ENCODE measurements around the gene ELANE.

The ELANE gene

GRCh38 chr19:904545-904944, 52.4 kb downstream of the ELANE start:
- no peak for DNase-seq (ENCODE audit: low read depth)
- TF ChIP-seq, protein P1, sequence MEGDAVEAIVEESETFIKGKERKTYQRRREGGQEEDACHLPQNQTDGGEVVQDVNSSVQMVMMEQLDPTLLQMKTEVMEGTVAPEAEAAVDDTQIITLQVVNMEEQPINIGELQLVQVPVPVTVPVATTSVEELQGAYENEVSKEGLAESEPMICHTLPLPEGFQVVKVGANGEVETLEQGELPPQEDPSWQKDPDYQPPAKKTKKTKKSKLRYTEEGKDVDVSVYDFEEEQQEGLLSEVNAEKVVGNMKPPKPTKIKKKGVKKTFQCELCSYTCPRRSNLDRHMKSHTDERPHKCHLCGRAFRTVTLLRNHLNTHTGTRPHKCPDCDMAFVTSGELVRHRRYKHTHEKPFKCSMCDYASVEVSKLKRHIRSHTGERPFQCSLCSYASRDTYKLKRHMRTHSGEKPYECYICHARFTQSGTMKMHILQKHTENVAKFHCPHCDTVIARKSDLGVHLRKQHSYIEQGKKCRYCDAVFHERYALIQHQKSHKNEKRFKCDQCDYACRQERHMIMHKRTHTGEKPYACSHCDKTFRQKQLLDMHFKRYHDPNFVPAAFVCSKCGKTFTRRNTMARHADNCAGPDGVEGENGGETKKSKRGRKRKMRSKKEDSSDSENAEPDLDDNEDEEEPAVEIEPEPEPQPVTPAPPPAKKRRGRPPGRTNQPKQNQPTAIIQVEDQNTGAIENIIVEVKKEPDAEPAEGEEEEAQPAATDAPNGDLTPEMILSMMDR (IDR thresholded peaks at IDR 0.05; ENCODE audit: insufficient read depth, low read depth, low read length, missing control alignments): no peak

More at GRCh38 chr19:904545-904944, 52.4 kb downstream of the ELANE start:
- H3K4me3 ChIP-seq (ENCODE audit: low read length): no peak overlapping the region

Data from epithelial cell of esophagus (primary cell).